ENCODE measurements around the gene CFAP97D1.

Gene CFAP97D1

GRCh38 chr17:43769859-43770258 is 10.4 kb upstream of the CFAP97D1 start:
- TF ChIP-seq PRDM10 (tag by site-specific recombination; IDR thresholded peaks at IDR 0.05), result no peak
- TF ChIP-seq SP2 (tag by site-specific recombination; IDR thresholded peaks at IDR 0.05), result no peak
- H3K4me1 ChIP-seq (ENCODE audit: control insufficient read depth, insufficient read depth, low read length), result no peaks in the 10 kb centered on the region
- no peak overlapping the region for H3K4me3 ChIP-seq (ENCODE audit: low read depth, low read length)
- ChIA-PET CTCF (interaction anchor here (1.0 to 1.9 kb wide), 2 partner anchors 10 to 46 kb away, joined by 3 to 8 read pairs; no protein-coding TSS in a partner anchor), POLR2A (no interaction called here)
- no peak overlapping the region for H3K27ac ChIP-seq (ENCODE audit: extremely low read depth, low read depth, low read length)
- peaks cover 31 to 68% of the 10 kb centered on the region in 2 experiments for H3K36me3 ChIP-seq (ENCODE audit: control insufficient read depth in 2 of 2, insufficient read depth in 1 of 2, low read length in 2 of 2)
- no peaks in the 10 kb centered on the region for H3K9me3 ChIP-seq (ENCODE audit: control insufficient read depth, insufficient read depth, low read depth, low read length)

- CTCF ChIA-PET, result interaction anchor here (0.6 to 1.9 kb wide), 2 partner anchors 11 to 30 kb away, joined by 3 to 8 read pairs; no protein-coding TSS in a partner anchor
Observed at GRCh38 chr17:43770957-43771356, 9.3 kb upstream of the CFAP97D1 start.

GRCh38 chr17:43771463-43771862 is 8.8 kb upstream of the CFAP97D1 start:
- POLR2A ChIA-PET, result interaction anchor here (0.6 to 0.7 kb wide), 3 partner anchors 66 to 235 kb away, joined by 3 read pairs; no protein-coding TSS in a partner anchor
- CTCF ChIA-PET, result interaction anchor here (2.1 kb wide), 1 partner anchor 76 kb away, joined by 11 read pairs; no protein-coding TSS in a partner anchor
- no peak overlapping the region for H3K4me3 ChIP-seq (ENCODE audit: low read depth, low read length)
- no peaks in the 10 kb centered on the region for H3K4me1 ChIP-seq (ENCODE audit: control insufficient read depth, insufficient read depth, low read length)
- no peak overlapping the region for H3K27ac ChIP-seq (ENCODE audit: extremely low read depth, low read depth, low read length)
- peaks cover 31 to 78% of the 10 kb centered on the region in 2 experiments for H3K36me3 ChIP-seq (ENCODE audit: control insufficient read depth in 2 of 2, insufficient read depth in 1 of 2, low read length in 2 of 2)
- no peaks in the 10 kb centered on the region for H3K9me3 ChIP-seq (ENCODE audit: control insufficient read depth, insufficient read depth, low read depth, low read length)
- no peak for TF ChIP-seq ELK4 (IDR thresholded peaks at IDR 0.05; ENCODE audit: borderline replicate concordance, low read depth, low read length)
- no peak for TF ChIP-seq GFI1B (tag by site-specific recombination; IDR thresholded peaks at IDR 0.05)
- no peak for TF ChIP-seq ZNF626 (tag by site-specific recombination; IDR thresholded peaks at IDR 0.05)
- TF ChIP-seq ZNF76 (tag by site-specific recombination; IDR thresholded peaks at IDR 0.05; ENCODE audit: borderline replicate concordance, low read depth), result no peak
- TF ChIP-seq ZNF10 (tag by site-specific recombination; IDR thresholded peaks at IDR 0.05), result no peak
- no peak for TF ChIP-seq YY1 (tag by site-specific recombination; IDR thresholded peaks at IDR 0.05)
- TF ChIP-seq ZNF514 (tag by site-specific recombination; IDR thresholded peaks at IDR 0.05), result no peak
- no peak for TF ChIP-seq SP7 (tag by site-specific recombination; IDR thresholded peaks at IDR 0.05)
- TF ChIP-seq ZNF416 (tag by site-specific recombination; IDR thresholded peaks at IDR 0.05), result no peak
- TF ChIP-seq ZNF114 (tag by site-specific recombination; IDR thresholded peaks at IDR 0.05), result no peak

More at GRCh38 chr17:43770957-43771356, 9.3 kb upstream of the CFAP97D1 start:
- Histone ChIP-seq H3K36me3 (ENCODE audit: control insufficient read depth in 2 of 2, insufficient read depth in 1 of 2, low read length in 2 of 2) (peaks cover 31 to 73% of the 10 kb centered on the region in 2 experiments), H3K4me1 (ENCODE audit: control insufficient read depth, insufficient read depth, low read length) (no peaks in the 10 kb centered on the region), H3K4me3 (ENCODE audit: low read depth, low read length) (no peak overlapping the region), H3K9me3 (ENCODE audit: control insufficient read depth, insufficient read depth, low read depth, low read length) (no peaks in the 10 kb centered on the region), H3K27ac (ENCODE audit: extremely low read depth, low read depth, low read length) (no peak overlapping the region)
- TF ChIP-seq ZSCAN4 (tag by site-specific recombination; IDR thresholded peaks at IDR 0.05) (peak; percentile 46; the same call in 1 of the 2 replicates), CTCF (tag by site-specific recombination; IDR thresholded peaks at IDR 0.05) (no peak), ATF2 (tag by site-specific recombination; IDR thresholded peaks at IDR 0.05; ENCODE audit: low read depth) (peak; percentile 34; the same call in 1 of the 2 replicates)
- POLR2A ChIA-PET, result no interaction called here

All from HEK293 (cell line).